ENCODE measurements around the gene VPS13A.

The VPS13A gene

GRCh38 chr9:77177143-77177893 lies at the start of gene VPS13A:
Gene VPS13A (plus strand): TSS chr9:77177534. CDS start chr9:77177705, 171 bp downstream.
- peak; percentile 94 for DNase-seq

GRCh38 chr9:77128125-77128789 lies 49.1 kb upstream of the VPS13A start:
- DNase-seq, result no peak

GRCh38 chr9:77131399-77131798 lies 45.9 kb upstream of the VPS13A start:
- DNase-seq, result no peak

- DNase-seq, result no peak
Measured at GRCh38 chr9:77133011-77133410, 44.3 kb upstream of the VPS13A start.

GRCh38 chr9:77142366-77142765 lies 35.0 kb upstream of the VPS13A start:
- DNase-seq, result no peak

- no peak for DNase-seq
Measured at GRCh38 chr9:77149879-77150278, 27.5 kb upstream of the VPS13A start.

GRCh38 chr9:77152289-77152688 lies 25.0 kb upstream of the VPS13A start:
- DNase-seq, result no peak

- peak; percentile 50 for DNase-seq
Measured at GRCh38 chr9:77156646-77157371, 20.5 kb upstream of the VPS13A start.

GRCh38 chr9:77158772-77159513 lies 18.4 kb upstream of the VPS13A start:
- no peak for DNase-seq

- DNase-seq, result no peak
Measured at GRCh38 chr9:77161191-77161590, 16.1 kb upstream of the VPS13A start.

- DNase-seq, result peak; percentile 8
Measured at GRCh38 chr9:77161966-77162365, 15.4 kb upstream of the VPS13A start.

GRCh38 chr9:77162366-77162765 lies 15.0 kb upstream of the VPS13A start:
- DNase-seq, result no peak

- no peak for DNase-seq
Measured at GRCh38 chr9:77163884-77164283, 13.4 kb upstream of the VPS13A start.

GRCh38 chr9:77166193-77166592 lies 11.1 kb upstream of the VPS13A start:
- DNase-seq, result no peak

GRCh38 chr9:77170991-77171699 lies 6.2 kb upstream of the VPS13A start:
- DNase-seq, result no peak

- no peak for DNase-seq
Measured at GRCh38 chr9:77175151-77175550, 2.2 kb upstream of the VPS13A start.

- no peak for DNase-seq
Measured at GRCh38 chr9:77176106-77176505, 1.2 kb upstream of the VPS13A start.

GRCh38 chr9:77176686-77177142 lies 620 bp upstream of the VPS13A start:
- DNase-seq, result no peak

GRCh38 chr9:77177894-77178794 lies 810 bp downstream of the VPS13A start:
- peak; percentile 47 for DNase-seq

- DNase-seq, result no peak
Measured at GRCh38 chr9:77180056-77180455, 2.7 kb downstream of the VPS13A start.

- peak; percentile 21 for DNase-seq
Measured at GRCh38 chr9:77183581-77183980, 6.2 kb downstream of the VPS13A start.
